SH-SY5Y (cell line): ENCODE measurements around the gene LCE3C.

Experiments
- GATA2 ChIP-seq: IDR thresholded peaks from 2 replicates; pipeline ENCODE4 v1.6.1; 2011; ENCODE audit warnings: mild to moderate bottlenecking, low read depth, low read length
- GATA3 ChIP-seq: IDR thresholded peaks from 2 replicates; pipeline ENCODE4 v1.6.1; 2011; ENCODE audit warnings: low read depth, mild to moderate bottlenecking, low read length, moderate library complexity

DNA sequence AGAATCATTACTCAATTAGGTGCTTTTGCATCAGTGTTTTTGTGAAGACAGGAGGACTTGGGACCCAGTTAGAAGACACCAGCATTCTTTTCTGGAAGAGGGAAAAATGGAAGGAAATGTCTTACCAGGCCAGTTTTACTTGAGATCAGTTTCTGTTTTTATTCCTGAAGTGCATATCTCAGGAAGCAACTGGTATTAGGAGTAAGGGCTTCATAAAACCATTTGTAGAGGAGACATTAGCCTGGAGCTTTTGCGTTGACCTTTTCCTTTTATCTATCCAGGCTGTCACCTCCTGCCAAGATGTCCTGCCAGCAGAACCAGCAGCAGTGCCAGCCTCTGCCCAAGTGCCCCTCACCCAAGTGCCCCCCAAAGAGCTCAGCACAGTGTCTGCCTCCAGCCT is 13.5 kb downstream of the LCE3C start, which contains the start of gene LCE3B:
- TF ChIP-seq GATA3 (no peak), GATA2 (no peak)
